ENCODE measurements around the gene ZNF627.
"Not testable (repeated sequence)": the region's sequence is repeated elsewhere in the genome, so short reads cannot be mapped to it uniquely, and the experiment has no call there.

Gene ZNF627

GRCh38 chr19:11617180-11618062 lies 20.1 kb downstream of the ZNF627 start:
- Histone ChIP-seq H4K20me1 (ENCODE audit: insufficient read depth, low read length) (peaks cover 8% of the 10 kb centered on the region), H3K27me3 (ENCODE audit: insufficient read depth, low read length, poor library complexity) (no peaks in the 10 kb centered on the region), H3K4me3 (ENCODE audit: low read depth in 1 of 2, low read length in 2 of 2) (no peak overlapping the region), H3K4me1 (ENCODE audit: insufficient read depth, low read length) (no peaks in the 10 kb centered on the region), H2AFZ (ENCODE audit: low read depth, low read length) (no peak overlapping the region), H3K79me2 (ENCODE audit: insufficient read depth, low read length) (peaks cover 15% of the 10 kb centered on the region), H3K4me2 (ENCODE audit: insufficient read depth, low read length) (no peak overlapping the region), H3K36me3 (ENCODE audit: insufficient read depth, low read length) (peaks cover 70% of the 10 kb centered on the region), H3K27ac (ENCODE audit: low read length) (no peak overlapping the region), H3K9me3 (ENCODE audit: insufficient read depth, low read length, severe bottlenecking) (no peaks in the 10 kb centered on the region), H3K9ac (ENCODE audit: low read depth, low read length) (no peak overlapping the region)
- TF ChIP-seq EZH2 (IDR thresholded peaks at IDR 0.05; ENCODE audit: borderline replicate concordance, low read depth, low read length, severe bottlenecking) (no peak), CTCF (IDR thresholded peaks at IDR 0.05; ENCODE audit: borderline replicate concordance, extremely low read depth, low read length, poor library complexity, severe bottlenecking) (no peak)
- no peak for DNase-seq
- ATAC-seq (ENCODE audit: insufficient read depth, low read depth) = no peak

- Histone ChIP-seq H3K9me3 (ENCODE audit: insufficient read depth, low read length, severe bottlenecking) (no peaks in the 10 kb centered on the region), H3K4me3 (ENCODE audit: low read depth in 1 of 2, low read length in 2 of 2) (no peak overlapping the region), H3K9ac (ENCODE audit: low read depth, low read length) (no peak overlapping the region), H3K27ac (ENCODE audit: low read length) (no peak overlapping the region), H3K36me3 (ENCODE audit: insufficient read depth, low read length) (peaks cover 54% of the 10 kb centered on the region), H2AFZ (ENCODE audit: low read depth, low read length) (no peak overlapping the region), H3K27me3 (ENCODE audit: insufficient read depth, low read length, poor library complexity) (no peaks in the 10 kb centered on the region), H4K20me1 (ENCODE audit: insufficient read depth, low read length) (peaks cover 5% of the 10 kb centered on the region), H3K79me2 (ENCODE audit: insufficient read depth, low read length) (no peaks in the 10 kb centered on the region), H3K4me2 (ENCODE audit: insufficient read depth, low read length) (no peak overlapping the region), H3K4me1 (ENCODE audit: insufficient read depth, low read length) (peaks cover 18% of the 10 kb centered on the region)
- TF ChIP-seq CTCF (IDR thresholded peaks at IDR 0.05; ENCODE audit: borderline replicate concordance, extremely low read depth, low read length, poor library complexity, severe bottlenecking) = no peak
- TF ChIP-seq EZH2 (IDR thresholded peaks at IDR 0.05; ENCODE audit: borderline replicate concordance, low read depth, low read length, severe bottlenecking) = no peak
- DNase-seq = no peak
- ATAC-seq (ENCODE audit: insufficient read depth, low read depth) = no peak
Observed at GRCh38 chr19:11620553-11620952, 23.3 kb downstream of the ZNF627 start.

- not testable (repeated sequence) for H3K4me3 ChIP-seq (ENCODE audit: low read depth in 1 of 2, low read length in 2 of 2); H2AFZ ChIP-seq (ENCODE audit: low read depth, low read length); H3K27me3 ChIP-seq (ENCODE audit: insufficient read depth, low read length, poor library complexity); H3K27ac ChIP-seq (ENCODE audit: low read length); DNase-seq; ATAC-seq (ENCODE audit: insufficient read depth, low read depth); H4K20me1 ChIP-seq (ENCODE audit: insufficient read depth, low read length); H3K4me2 ChIP-seq (ENCODE audit: insufficient read depth, low read length); H3K9me3 ChIP-seq (ENCODE audit: insufficient read depth, low read length, severe bottlenecking); H3K79me2 ChIP-seq (ENCODE audit: insufficient read depth, low read length); H3K9ac ChIP-seq (ENCODE audit: low read depth, low read length)
- H3K4me1 ChIP-seq (ENCODE audit: insufficient read depth, low read length) = peaks cover 18% of the 10 kb centered on the region
- H3K36me3 ChIP-seq (ENCODE audit: insufficient read depth, low read length) = peaks cover 37% of the 10 kb centered on the region
Observed at GRCh38 chr19:11622401-11622800, 25.1 kb downstream of the ZNF627 start.

- peak overlapping the region; percentile 34 for H3K9ac ChIP-seq (ENCODE audit: low read depth, low read length)
- peaks cover 21% of the 10 kb centered on the region for H3K36me3 ChIP-seq (ENCODE audit: insufficient read depth, low read length)
- peak overlapping the region in 1 of 2 experiments; percentile 51; a peak in 1 of 4 replicates for H3K4me3 ChIP-seq (ENCODE audit: low read depth in 1 of 2, low read length in 2 of 2)
- DNase-seq (no peak), ATAC-seq (ENCODE audit: insufficient read depth, low read depth) (no peak)
- H3K79me2 ChIP-seq (ENCODE audit: insufficient read depth, low read length) = no peaks in the 10 kb centered on the region
- no peak overlapping the region for H3K27ac ChIP-seq (ENCODE audit: low read length)
- peaks cover 18% of the 10 kb centered on the region for H3K4me1 ChIP-seq (ENCODE audit: insufficient read depth, low read length)
- H2AFZ ChIP-seq (ENCODE audit: low read depth, low read length) = 0 out of 2 replicates have a peak overlapping the region, but pooled peaks have one; percentile 51
- no peaks in the 10 kb centered on the region for H3K27me3 ChIP-seq (ENCODE audit: insufficient read depth, low read length, poor library complexity)
- H3K4me2 ChIP-seq (ENCODE audit: insufficient read depth, low read length) = peak overlapping the region; percentile 67
- no peaks in the 10 kb centered on the region for H3K9me3 ChIP-seq (ENCODE audit: insufficient read depth, low read length, severe bottlenecking)
- TF ChIP-seq EZH2 (IDR thresholded peaks at IDR 0.05; ENCODE audit: borderline replicate concordance, low read depth, low read length, severe bottlenecking) (no peak), CTCF (IDR thresholded peaks at IDR 0.05; ENCODE audit: borderline replicate concordance, extremely low read depth, low read length, poor library complexity, severe bottlenecking) (no peak)
- peaks cover 5% of the 10 kb centered on the region for H4K20me1 ChIP-seq (ENCODE audit: insufficient read depth, low read length)
Observed at GRCh38 chr19:11624069-11624463, 26.8 kb downstream of the ZNF627 start.

Measured in DND-41 (cell line).